COLO668 (cell line): ENCODE data around the gene LRG1.
A peak's percentile ranks its signal among the peaks of the same experiment; 100 is the strongest.
"Not testable (repeated sequence)": the region's sequence is repeated elsewhere in the genome, so short reads cannot be mapped to it uniquely, and the experiment has no call there.

Source experiments
- DNase-seq: peaks from one replicate; lab custom pipeline; 2025; ENCODE audit not compliant: unreplicated experiment; lab: John Stamatoyannopoulos, UW

LRG1 gene

DNA sequence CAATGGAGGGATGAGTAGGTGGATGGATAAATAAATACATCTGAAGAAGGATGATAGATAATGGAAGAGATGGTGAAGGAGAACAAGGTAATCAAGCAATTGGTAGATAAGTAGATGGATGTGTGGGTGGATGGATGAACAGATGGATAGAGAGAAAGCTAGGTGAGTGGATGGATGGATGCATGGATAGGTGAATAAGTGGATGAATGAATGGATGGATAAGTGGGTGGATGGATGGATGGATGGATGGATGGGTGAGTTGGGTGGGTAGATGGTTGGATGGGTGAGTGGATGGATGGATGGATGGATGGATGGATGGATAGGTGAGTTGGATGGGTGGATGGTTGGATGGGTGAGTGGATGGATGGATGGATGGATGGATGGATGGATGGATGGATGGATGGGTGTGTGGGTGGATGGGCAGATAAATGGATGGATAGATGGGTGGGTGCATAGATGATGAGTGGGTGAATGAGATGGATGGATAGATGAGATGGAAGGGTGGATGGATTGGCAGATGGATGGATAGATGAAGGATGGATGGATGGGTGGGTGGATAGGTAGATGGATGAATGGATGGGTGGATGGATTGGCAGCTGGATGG lies 13.4 kb upstream of the LRG1 start:
- DNase-seq: no peak

DNA sequence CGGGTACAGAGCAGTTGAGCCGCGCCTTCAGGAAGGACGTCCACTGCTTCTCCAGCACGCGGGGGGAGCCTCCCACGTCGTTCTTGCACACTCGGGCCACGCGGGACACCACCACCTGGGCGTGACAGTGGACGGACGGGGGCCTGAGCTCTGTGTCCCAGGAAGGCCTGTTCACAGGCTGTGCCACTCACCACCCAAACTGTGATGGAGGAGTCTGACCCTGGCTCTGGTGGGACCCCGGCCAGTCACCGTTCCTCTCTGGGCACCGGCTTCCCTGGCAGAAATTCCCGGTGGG lies 12.6 kb upstream of the LRG1 start:
- no peak for DNase-seq

GRCh38 chr19:4550479-4551050 lies 10.7 kb upstream of the LRG1 start:
- no peak for DNase-seq

- DNase-seq: no peak
Measured at GRCh38 chr19:4550018-4550417, 10.2 kb upstream of the LRG1 start.

GRCh38 chr19:4548238-4548584 lies 8.4 kb upstream of the LRG1 start:
- DNase-seq: no peak

- peak; percentile 13 for DNase-seq
Measured at GRCh38 chr19:4547303-4548237, 7.7 kb upstream of the LRG1 start.

GRCh38 chr19:4543842-4544647 lies 4.2 kb upstream of the LRG1 start:
- DNase-seq: no peak

- DNase-seq: no peak
Measured at GRCh38 chr19:4542896-4543841, 3.3 kb upstream of the LRG1 start.

GRCh38 chr19:4541806-4542145 lies 1.9 kb upstream of the LRG1 start:
- DNase-seq: not testable (repeated sequence)

GRCh38 chr19:4541114-4541805 lies 1.4 kb upstream of the LRG1 start:
- no peak for DNase-seq

GRCh38 chr19:4539169-4539692 lies 605 bp downstream of the LRG1 start:
- no peak for DNase-seq

DNA sequence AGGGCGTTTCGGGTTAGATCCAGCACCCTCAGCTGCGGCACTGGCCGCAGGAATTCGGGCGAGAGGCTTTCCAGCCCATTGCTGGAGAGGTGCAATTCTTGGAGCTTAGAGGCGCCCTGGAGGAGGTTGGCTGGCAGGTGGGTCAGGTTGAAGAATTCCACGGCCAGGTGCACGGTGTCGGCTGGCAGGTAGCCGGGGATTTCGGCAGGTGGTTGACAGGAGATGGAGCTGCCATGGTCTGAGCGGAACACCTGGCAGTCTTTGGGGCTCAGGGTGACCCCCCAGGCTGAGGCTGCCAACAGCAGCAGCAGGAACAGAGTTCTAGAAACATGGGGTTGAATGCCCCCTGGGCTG lies 1.3 kb downstream of the LRG1 start:
- peak; percentile 76 for DNase-seq

- no peak for DNase-seq
Measured at GRCh38 chr19:4537953-4538600, 1.8 kb downstream of the LRG1 start.

DNA sequence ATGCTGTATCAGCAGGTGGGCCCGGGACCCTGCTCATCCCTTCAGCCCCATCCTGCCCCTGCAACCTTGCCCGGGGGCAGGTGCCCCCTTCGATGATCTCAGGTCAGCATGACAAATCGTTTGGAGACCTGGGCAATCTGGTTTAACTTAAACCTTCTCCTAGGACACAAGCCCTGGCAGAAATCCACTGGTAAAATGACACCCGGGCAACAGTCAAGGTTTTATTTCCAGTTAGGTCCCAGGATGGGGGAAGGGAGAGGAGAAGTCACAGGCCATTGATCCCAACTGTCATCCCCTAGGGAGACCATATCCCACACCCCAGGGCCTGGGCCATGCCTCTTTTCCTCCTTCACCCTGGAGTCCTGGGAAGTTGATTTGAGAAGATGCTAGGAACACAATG lies 3.0 kb downstream of the LRG1 start:
- DNase-seq: peak; percentile 27

DNA sequence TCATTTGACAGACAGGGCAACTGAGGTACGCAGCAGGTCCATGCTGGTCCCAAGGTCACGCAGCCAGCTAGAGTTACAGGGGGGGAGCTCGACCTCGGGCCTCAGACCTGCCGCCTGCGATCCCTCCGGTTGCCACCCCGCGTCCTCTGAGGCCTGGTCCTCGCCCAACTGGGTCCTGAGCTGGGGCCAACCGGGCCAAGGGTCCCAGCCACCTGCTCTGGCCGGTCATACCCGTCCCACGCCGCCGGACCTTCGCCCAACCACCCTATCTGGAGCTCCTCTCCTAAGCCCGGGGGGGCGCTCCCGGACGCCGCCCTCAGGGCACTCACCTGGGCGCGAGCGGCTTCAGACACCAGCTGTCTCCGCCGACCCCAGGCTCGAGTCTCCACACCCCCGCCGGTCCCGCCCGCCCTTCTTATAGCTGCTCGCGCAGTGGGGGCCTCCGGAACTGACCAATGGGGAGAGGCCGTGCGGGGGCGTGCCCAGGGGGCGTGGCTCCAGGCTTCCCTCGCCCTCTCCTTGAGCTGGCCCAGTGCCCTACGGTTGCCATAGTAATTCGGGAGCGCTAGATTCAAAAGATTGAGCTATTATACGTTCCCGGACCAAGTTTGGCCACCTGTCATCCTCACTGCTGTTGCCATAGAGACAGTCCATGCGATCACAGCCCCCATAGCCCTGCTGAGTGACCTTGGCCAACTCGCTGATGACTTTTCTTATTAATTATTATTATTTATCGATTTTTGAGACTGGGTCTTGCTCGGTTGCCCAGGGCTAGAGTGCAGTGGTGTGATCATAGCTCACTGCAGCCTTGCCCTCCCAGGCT lies 4.8 kb downstream of the LRG1 start, which contains the start of gene PLIN5:
Gene PLIN5 (minus strand): TSS at position 389 of the 823 bp plus-strand sequence. CDS start 1,150 bp downstream, outside the sequence.
- peak; percentile 72 for DNase-seq

GRCh38 chr19:4533835-4534424 lies 5.9 kb downstream of the LRG1 start:
- no peak for DNase-seq

DNA sequence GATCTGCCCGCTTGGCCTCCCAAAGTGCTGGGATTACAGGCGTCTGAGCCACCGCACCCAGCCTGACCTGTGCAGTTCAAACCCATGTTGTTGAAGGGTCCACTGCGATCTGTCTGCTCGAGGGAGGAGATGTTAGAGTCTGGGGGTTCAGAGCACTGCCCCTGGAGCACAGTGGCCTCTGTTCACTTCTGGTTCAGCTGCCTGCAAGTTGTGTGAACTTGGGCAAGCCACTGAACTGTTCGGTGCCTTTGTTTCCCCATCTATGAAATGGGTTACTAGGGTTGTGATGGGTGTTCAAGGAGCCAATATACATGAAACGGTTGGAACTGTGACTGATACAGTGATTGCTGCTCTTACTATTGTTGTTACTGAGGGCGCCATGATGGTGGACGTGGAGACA lies 6.5 kb downstream of the LRG1 start:
- DNase-seq: no peak

DNA sequence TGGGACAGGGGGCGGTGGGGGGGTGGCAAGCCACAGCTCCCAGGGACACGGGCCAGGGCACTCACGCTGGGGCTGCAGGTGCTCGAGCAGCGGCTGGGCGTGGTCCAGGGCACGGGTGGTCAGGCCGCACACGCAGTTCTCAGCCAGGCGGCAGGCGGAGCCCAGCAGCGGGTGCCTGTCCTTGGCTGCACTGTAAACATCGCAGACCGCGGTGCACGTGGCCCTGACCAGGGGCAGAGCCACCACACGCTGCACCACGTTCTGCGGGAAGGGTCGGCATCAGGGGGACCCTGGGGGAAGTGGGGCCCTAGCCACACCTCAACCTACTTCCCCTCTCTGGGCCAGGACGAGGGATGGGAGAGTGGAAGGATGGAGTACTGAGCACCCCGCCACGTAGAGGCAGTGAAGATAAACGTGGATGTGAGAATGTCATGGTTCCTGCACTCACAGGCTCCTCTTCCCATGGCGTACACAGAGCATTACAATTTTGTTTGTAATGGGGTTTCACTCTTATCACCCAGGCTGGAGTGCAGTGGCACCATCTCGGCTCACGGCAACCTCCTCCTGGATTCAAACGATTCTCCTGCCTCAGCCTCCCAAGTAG lies 8.2 kb downstream of the LRG1 start:
- DNase-seq: peak; percentile 66
